ENCODE data around the gene SRPK2. TPM values are rescaled to one million over a fixed set of nuclear protein-coding genes. Genes with fewer than 3 reads are reported as not detected.
A peak's percentile ranks its signal among the peaks of the same experiment; 100 is the strongest.

The SRPK2 gene
- polyA plus RNA-seq, 4 donors: 12.2 to 24.7 (median 14.1) TPM

- WGBS, 3 donors: 77 to 84% (median 82%) methylated on average over 4 of the region's 4 CpGs
Measured at GRCh38 chr7:105187302-105188169, 201.2 kb downstream of the SRPK2 start.

GRCh38 chr7:105185290-105186010 lies 203.3 kb downstream of the SRPK2 start:
- Histone ChIP-seq H3K36me3 (ENCODE audit: control insufficient read depth in 3 of 3, insufficient read depth in 2 of 3, low read depth in 1 of 3, low read length in 3 of 3) (no peaks in the 10 kb centered on the region), H3K9me3 (ENCODE audit: control insufficient read depth in 2 of 2, insufficient read depth in 1 of 2, low read depth in 1 of 2, low read length in 1 of 2) (no peaks in the 10 kb centered on the region), H3K4me3 (ENCODE audit: low read depth in 1 of 3, low read length in 3 of 3) (no peak overlapping the region), H3K27me3 (ENCODE audit: control insufficient read depth in 3 of 3, insufficient read depth in 3 of 3, low read length in 3 of 3) (no peaks in the 10 kb centered on the region), H3K4me1 (ENCODE audit: control insufficient read depth in 3 of 3, insufficient read depth in 2 of 3, low read depth in 1 of 3, low read length in 2 of 3) (no peaks in the 10 kb centered on the region), H3K27ac (ENCODE audit: low read depth in 1 of 3, low read length in 2 of 3) (no peak overlapping the region)
- DNase-seq (no peak), FAIRE-seq (no peak)
- WGBS, 3 donors: 85 to 91% (median 86%) methylated on average over 2 of the region's 2 CpGs

More at GRCh38 chr7:105187302-105188169, 201.2 kb downstream of the SRPK2 start:
- H3K36me3 ChIP-seq (ENCODE audit: control insufficient read depth in 3 of 3, insufficient read depth in 2 of 3, low read depth in 1 of 3, low read length in 3 of 3): no peaks in the 10 kb centered on the region
- DNase-seq (peak in 1 of 2 donors; percentile 21), FAIRE-seq (no peak)
- no peaks in the 10 kb centered on the region for H3K4me1 ChIP-seq (ENCODE audit: control insufficient read depth in 3 of 3, insufficient read depth in 2 of 3, low read depth in 1 of 3, low read length in 2 of 3)
- no peak overlapping the region for H3K4me3 ChIP-seq (ENCODE audit: low read depth in 1 of 3, low read length in 3 of 3)
- no peaks in the 10 kb centered on the region for H3K9me3 ChIP-seq (ENCODE audit: control insufficient read depth in 2 of 2, insufficient read depth in 1 of 2, low read depth in 1 of 2, low read length in 1 of 2)
- no peak overlapping the region for H3K27ac ChIP-seq (ENCODE audit: low read depth in 1 of 3, low read length in 2 of 3)
- H3K27me3 ChIP-seq (ENCODE audit: control insufficient read depth in 3 of 3, insufficient read depth in 3 of 3, low read length in 3 of 3): no peaks in the 10 kb centered on the region

GRCh38 chr7:105180002-105180401 lies 208.7 kb downstream of the SRPK2 start:
- no peak for FAIRE-seq
- Histone ChIP-seq H3K27me3 (ENCODE audit: control insufficient read depth in 3 of 3, insufficient read depth in 3 of 3, low read length in 3 of 3) (no peaks in the 10 kb centered on the region), H3K36me3 (ENCODE audit: control insufficient read depth in 3 of 3, insufficient read depth in 2 of 3, low read depth in 1 of 3, low read length in 3 of 3) (no peaks in the 10 kb centered on the region), H3K4me1 (ENCODE audit: control insufficient read depth in 3 of 3, insufficient read depth in 2 of 3, low read depth in 1 of 3, low read length in 2 of 3) (no peaks in the 10 kb centered on the region), H3K4me3 (ENCODE audit: low read depth in 1 of 3, low read length in 3 of 3) (no peak overlapping the region), H3K27ac (ENCODE audit: low read depth in 1 of 3, low read length in 2 of 3) (no peak overlapping the region), H3K9me3 (ENCODE audit: control insufficient read depth in 2 of 2, insufficient read depth in 1 of 2, low read depth in 1 of 2, low read length in 1 of 2) (peaks cover 0 to 5% of the 10 kb centered on the region in 2 donors)
- DNase-seq: no peak
- 98 to 99% (median 98%) methylated on average over 2 of the region's 2 CpGs for WGBS, 3 donors

- H3K27ac ChIP-seq (ENCODE audit: low read depth in 1 of 3, low read length in 2 of 3): no peak overlapping the region
- no peaks in the 10 kb centered on the region for H3K4me1 ChIP-seq (ENCODE audit: control insufficient read depth in 3 of 3, insufficient read depth in 2 of 3, low read depth in 1 of 3, low read length in 2 of 3)
- FAIRE-seq: no peak
- H3K27me3 ChIP-seq (ENCODE audit: control insufficient read depth in 3 of 3, insufficient read depth in 3 of 3, low read length in 3 of 3): no peaks in the 10 kb centered on the region
- H3K4me3 ChIP-seq (ENCODE audit: low read depth in 1 of 3, low read length in 3 of 3): no peak overlapping the region
- no peak for DNase-seq
- H3K36me3 ChIP-seq (ENCODE audit: control insufficient read depth in 3 of 3, insufficient read depth in 2 of 3, low read depth in 1 of 3, low read length in 3 of 3): no peaks in the 10 kb centered on the region
- peaks cover 0 to 5% of the 10 kb centered on the region in 2 donors for H3K9me3 ChIP-seq (ENCODE audit: control insufficient read depth in 2 of 2, insufficient read depth in 1 of 2, low read depth in 1 of 2, low read length in 1 of 2)
- WGBS, 3 donors: 56 to 81% (median 61%) methylated on average over 4 of the region's 4 CpGs
Measured at GRCh38 chr7:105178928-105179541, 209.7 kb downstream of the SRPK2 start.

- 68 to 78% (median 77%) methylated on average over 4 of the region's 4 CpGs for WGBS, 3 donors
- H3K4me3 ChIP-seq (ENCODE audit: low read depth in 1 of 3, low read length in 3 of 3): no peak overlapping the region
- no peak overlapping the region for H3K27ac ChIP-seq (ENCODE audit: low read depth in 1 of 3, low read length in 2 of 3)
- H3K4me1 ChIP-seq (ENCODE audit: control insufficient read depth in 3 of 3, insufficient read depth in 2 of 3, low read depth in 1 of 3, low read length in 2 of 3): no peaks in the 10 kb centered on the region
- no peaks in the 10 kb centered on the region for H3K36me3 ChIP-seq (ENCODE audit: control insufficient read depth in 3 of 3, insufficient read depth in 2 of 3, low read depth in 1 of 3, low read length in 3 of 3)
- H3K27me3 ChIP-seq (ENCODE audit: control insufficient read depth in 3 of 3, insufficient read depth in 3 of 3, low read length in 3 of 3): no peaks in the 10 kb centered on the region
- peaks cover 0 to 5% of the 10 kb centered on the region in 2 donors for H3K9me3 ChIP-seq (ENCODE audit: control insufficient read depth in 2 of 2, insufficient read depth in 1 of 2, low read depth in 1 of 2, low read length in 1 of 2)
- FAIRE-seq (no peak), DNase-seq (no peak)
Measured at GRCh38 chr7:105178177-105178576, 210.5 kb downstream of the SRPK2 start.

DNA sequence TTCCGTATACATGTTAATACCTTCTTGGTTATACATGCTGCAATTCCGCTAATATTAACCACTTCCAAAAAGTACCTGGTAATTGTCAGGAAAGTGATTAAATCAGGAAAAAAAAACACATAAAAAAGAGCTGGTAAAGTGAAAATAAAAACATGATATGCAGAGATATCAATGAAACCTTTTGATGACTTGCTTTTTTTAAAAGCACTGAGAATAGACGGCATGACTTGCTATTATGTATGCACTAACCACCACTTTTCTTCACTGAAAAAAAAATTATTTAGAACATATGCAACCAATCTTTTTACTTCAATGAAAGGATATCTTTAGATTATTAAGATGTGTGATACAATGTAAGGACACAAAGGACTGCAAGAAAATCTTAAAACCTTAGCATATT lies 211.7 kb downstream of the SRPK2 start:
- FAIRE-seq (no peak), DNase-seq (no peak)
- H3K4me3 ChIP-seq (ENCODE audit: low read depth in 1 of 3, low read length in 3 of 3): no peak overlapping the region
- WGBS, 3 donors: 96 to 97% (median 97%) methylated on average over 3 of the region's 3 CpGs
- no peaks in the 10 kb centered on the region for H3K27me3 ChIP-seq (ENCODE audit: control insufficient read depth in 3 of 3, insufficient read depth in 3 of 3, low read length in 3 of 3)
- H3K9me3 ChIP-seq (ENCODE audit: control insufficient read depth in 2 of 2, insufficient read depth in 1 of 2, low read depth in 1 of 2, low read length in 1 of 2): peaks cover 0 to 5% of the 10 kb centered on the region in 2 donors
- no peaks in the 10 kb centered on the region for H3K4me1 ChIP-seq (ENCODE audit: control insufficient read depth in 3 of 3, insufficient read depth in 2 of 3, low read depth in 1 of 3, low read length in 2 of 3)
- no peak overlapping the region for H3K27ac ChIP-seq (ENCODE audit: low read depth in 1 of 3, low read length in 2 of 3)
- no peaks in the 10 kb centered on the region for H3K36me3 ChIP-seq (ENCODE audit: control insufficient read depth in 3 of 3, insufficient read depth in 2 of 3, low read depth in 1 of 3, low read length in 3 of 3)

DNA sequence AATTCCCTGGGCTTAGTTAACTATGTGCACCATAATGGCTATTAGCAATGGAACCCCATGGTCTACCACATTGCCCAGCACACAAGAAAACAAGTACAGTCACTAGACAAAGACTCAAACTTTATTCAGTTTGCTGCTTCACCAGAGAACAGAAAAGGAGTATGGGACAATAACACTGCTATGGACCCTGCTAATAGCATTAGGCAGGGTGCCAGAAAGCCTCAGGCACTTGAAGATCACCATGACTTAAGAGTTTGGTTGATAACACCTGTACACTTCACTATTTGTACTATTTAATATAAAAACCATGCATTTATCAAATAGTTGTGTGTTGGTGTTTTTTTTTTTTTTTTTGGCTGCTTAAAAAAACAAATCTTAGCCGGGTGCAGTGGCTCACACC lies 215.1 kb downstream of the SRPK2 start:
- DNase-seq (no peak), FAIRE-seq (no peak)
- Histone ChIP-seq H3K4me3 (ENCODE audit: low read depth in 1 of 3, low read length in 3 of 3) (no peak overlapping the region), H3K27ac (ENCODE audit: low read depth in 1 of 3, low read length in 2 of 3) (no peak overlapping the region), H3K27me3 (ENCODE audit: control insufficient read depth in 3 of 3, insufficient read depth in 3 of 3, low read length in 3 of 3) (no peaks in the 10 kb centered on the region), H3K9me3 (ENCODE audit: control insufficient read depth in 2 of 2, insufficient read depth in 1 of 2, low read depth in 1 of 2, low read length in 1 of 2) (no peaks in the 10 kb centered on the region), H3K4me1 (ENCODE audit: control insufficient read depth in 3 of 3, insufficient read depth in 2 of 3, low read depth in 1 of 3, low read length in 2 of 3) (no peaks in the 10 kb centered on the region), H3K36me3 (ENCODE audit: control insufficient read depth in 3 of 3, insufficient read depth in 2 of 3, low read depth in 1 of 3, low read length in 3 of 3) (peaks cover 0 to 2% (median 0%) of the 10 kb centered on the region in 3 donors)
- 71 to 100% (median 92%) methylated on average over 1 of the region's 1 CpG for WGBS, 3 donors

- H3K27ac ChIP-seq (ENCODE audit: low read depth in 1 of 3, low read length in 2 of 3): no peak overlapping the region
- FAIRE-seq (no peak), DNase-seq (no peak)
- peaks cover 2 to 15% (median 3%) of the 10 kb centered on the region in 3 donors for H3K36me3 ChIP-seq (ENCODE audit: control insufficient read depth in 3 of 3, insufficient read depth in 2 of 3, low read depth in 1 of 3, low read length in 3 of 3)
- no peaks in the 10 kb centered on the region for H3K27me3 ChIP-seq (ENCODE audit: control insufficient read depth in 3 of 3, insufficient read depth in 3 of 3, low read length in 3 of 3)
- no peaks in the 10 kb centered on the region for H3K4me1 ChIP-seq (ENCODE audit: control insufficient read depth in 3 of 3, insufficient read depth in 2 of 3, low read depth in 1 of 3, low read length in 2 of 3)
- WGBS, 3 donors: 84 to 95% (median 89%) methylated on average over 1 of the region's 1 CpG
- H3K4me3 ChIP-seq (ENCODE audit: low read depth in 1 of 3, low read length in 3 of 3): no peak overlapping the region
- H3K9me3 ChIP-seq (ENCODE audit: control insufficient read depth in 2 of 2, insufficient read depth in 1 of 2, low read depth in 1 of 2, low read length in 1 of 2): no peaks in the 10 kb centered on the region
Measured at GRCh38 chr7:105164751-105165150, 224.0 kb downstream of the SRPK2 start.
